HepG2 (cell line): ENCODE measurements around the gene CTNNBL1. TPM values are rescaled to one million over a fixed set of nuclear protein-coding genes. Genes with fewer than 3 reads are reported as not detected.

Source experiments
- ARID4A ChIP-seq: sonication (generic); formaldehyde crosslinking; IDR thresholded peaks from 2 replicates; pipeline ENCODE4 v1.5.0; 2020; ENCODE audit warnings: mild to moderate bottlenecking, missing genetic modification reagents, borderline replicate concordance
- CBFB ChIP-seq: sonication (generic); formaldehyde crosslinking; IDR thresholded peaks from 2 replicates; pipeline ENCODE4 v1.4.0; 2020; ENCODE audit warnings: missing genetic modification reagents
- FOXK2 ChIP-seq: fragments of 450-650 bp; IDR thresholded peaks from 2 replicates; pipeline ENCODE4 v1.6.1; 2016
- GABPB1 ChIP-seq: IDR thresholded peaks from 2 replicates; pipeline ENCODE4 v1.6.1; 2016; ENCODE audit warnings: mild to moderate bottlenecking, missing genetic modification reagents, moderate library complexity, missing compliant biosample characterization
- MNT ChIP-seq: fragments of 450-650 bp; IDR thresholded peaks from 2 replicates; pipeline ENCODE4 v1.6.1; 2016
- RARG ChIP-seq: sonication (generic); formaldehyde crosslinking; IDR thresholded peaks from 2 replicates; pipeline ENCODE4 v1.4.0; 2020; ENCODE audit warnings: low read depth, mild to moderate bottlenecking, missing genetic modification reagents
- SKIL ChIP-seq: sonication (generic); formaldehyde crosslinking; IDR thresholded peaks from 2 replicates; pipeline ENCODE4 v1.8.0; 2022; ENCODE audit warnings: missing genetic modification reagents, mild to moderate bottlenecking, moderate library complexity, borderline replicate concordance
- SRSF9 ChIP-seq: fragments of 200-400 bp; formaldehyde crosslinking; IDR thresholded peaks from 2 replicates; pipeline ENCODE4 v1.6.1; 2018; ENCODE audit warnings: borderline replicate concordance, mild to moderate bottlenecking, low read depth, low read length; ENCODE audit not compliant: insufficient read depth, poor library complexity, severe bottlenecking
- THAP7 ChIP-seq: sonication (generic); formaldehyde crosslinking; IDR thresholded peaks from 2 replicates; pipeline ENCODE4 v1.8.1; 2023; ENCODE audit warnings: mild to moderate bottlenecking, missing genetic modification reagents
- ZBTB3 ChIP-seq: sonication (generic); formaldehyde crosslinking; IDR thresholded peaks from 2 replicates; pipeline ENCODE4 v1.4.0; 2020; ENCODE audit warnings: low read depth, mild to moderate bottlenecking, moderate library complexity, missing genetic modification reagents, borderline replicate concordance
- ZBTB33 ChIP-seq: sonication (generic); formaldehyde crosslinking; IDR thresholded peaks from 2 replicates; pipeline ENCODE4 v1.4.0; 2020; ENCODE audit warnings: missing genetic modification reagents
- ZFP41 ChIP-seq: sonication (generic); formaldehyde crosslinking; IDR thresholded peaks from 2 replicates; pipeline ENCODE4 v1.4.0; 2020; ENCODE audit warnings: mild to moderate bottlenecking, missing genetic modification reagents, borderline replicate concordance
- ZNF296 ChIP-seq: sonication (generic); formaldehyde crosslinking; conservative IDR thresholded peaks from 2 replicates; pipeline ENCODE4 v1.5.0; 2020; ENCODE audit warnings: mild to moderate bottlenecking, missing genetic modification reagents
- ZNF350 ChIP-seq: sonication (generic); formaldehyde crosslinking; IDR thresholded peaks from 2 replicates; pipeline ENCODE4 v1.4.0; 2020; ENCODE audit warnings: mild to moderate bottlenecking, low read depth, missing genetic modification reagents, borderline replicate concordance
- ZNF547 ChIP-seq: sonication (generic); formaldehyde crosslinking; IDR thresholded peaks from 2 replicates; pipeline ENCODE4 v1.5.1; 2020; ENCODE audit warnings: mild to moderate bottlenecking, missing genetic modification reagents
- ZNF746 ChIP-seq: sonication (generic); formaldehyde crosslinking; IDR thresholded peaks from 2 replicates; pipeline ENCODE4 v1.8.0; 2022; ENCODE audit warnings: mild to moderate bottlenecking, missing genetic modification reagents
- ZNF816 ChIP-seq: sonication (generic); formaldehyde crosslinking; IDR thresholded peaks from 2 replicates; pipeline ENCODE4 v1.8.0; 2022; ENCODE audit warnings: missing genetic modification reagents, mild to moderate bottlenecking, borderline replicate concordance
- polyA plus RNA-seq, 8 experiments: library from polyadenylated mRNA; depleted of rRNA in 3 of 8; stranded (reverse) in 7 of 8; unstranded in 1 of 8; fragments of >200 nt; fragmentation: Illumina TruSeq in 4 of 8; extraction: Trizol in 4 of 8; gene quantifications; 2 replicates each; pipeline versions ENCODE4 v1.2.1 to v1.2.3, GENCODE V29; 2011 to 2016; ENCODE audit warnings: low read depth in 4 of 8, missing spikeins in 1 of 8, mixed read lengths in 1 of 8; ENCODE audit not compliant: insufficient read depth in 1 of 8
- total RNA-seq, 5 experiments: library from RNA; depleted of rRNA; stranded (reverse); fragments of >200 nt; fragmentation: Illumina TruSeq; extraction: Trizol; gene quantifications; 2 replicates each; pipeline ENCODE4 v1.2.3, GENCODE V29; 2016; ENCODE audit warnings: low read depth in 1 of 5

Gene CTNNBL1
- total and polyA plus RNA-seq, 2 of the 13 experiments (the other 11 are each of a cell fraction or from before 2014, with no cell fraction given) = 49.3 to 94.6 TPM

- TF ChIP-seq SKIL (CRISPR knock-in tag) = 0 out of 2 replicates have a peak, but pooled peaks have one; percentile 15
- TF ChIP-seq FOXK2 = no peak
- TF ChIP-seq MNT = no peak
- TF ChIP-seq ZFP41 (CRISPR knock-in tag) = no peak; the same call in 1 of the 2 replicates
- no peak; the same call in 1 of the 2 replicates for TF ChIP-seq ZNF816
- TF ChIP-seq ZBTB33 (CRISPR knock-in tag) = no peak
- no peak for TF ChIP-seq GABPB1 (CRISPR knock-in tag)
- no peak for TF ChIP-seq ZNF547 (CRISPR knock-in tag)
- peak; percentile 72; the same call in 1 of the 2 replicates for TF ChIP-seq ZNF350 (CRISPR knock-in tag)
- TF ChIP-seq ZNF746 (CRISPR knock-in tag) = no peak
- no peak for TF ChIP-seq ZBTB3 (CRISPR knock-in tag)
- 0 out of 2 replicates have a peak, but pooled peaks have one; percentile 25 for TF ChIP-seq ZNF296 (CRISPR knock-in tag)
- no peak for TF ChIP-seq THAP7
- TF ChIP-seq CBFB (CRISPR knock-in tag) = no peak
- 0 out of 2 replicates have a peak, but pooled peaks have one; percentile 10 for TF ChIP-seq ARID4A (CRISPR knock-in tag)
- no peak for TF ChIP-seq SRSF9
- no peak; the same call in 1 of the 2 replicates for TF ChIP-seq RARG (CRISPR knock-in tag)
Measured at GRCh38 chr20:37881601-37882343, 187.9 kb downstream of the CTNNBL1 start (continued).
